ENCODE measurements around the gene LCMT2.

LCMT2 gene

GRCh38 chr15:43329960-43330779 is at the start of gene LCMT2:
LCMT2 (minus strand) TSS chr15:43330573; CDS start chr15:43330489, 84 bp downstream.
- peak; percentile 86 for DNase-seq (ENCODE audit: low read depth)

DNA sequence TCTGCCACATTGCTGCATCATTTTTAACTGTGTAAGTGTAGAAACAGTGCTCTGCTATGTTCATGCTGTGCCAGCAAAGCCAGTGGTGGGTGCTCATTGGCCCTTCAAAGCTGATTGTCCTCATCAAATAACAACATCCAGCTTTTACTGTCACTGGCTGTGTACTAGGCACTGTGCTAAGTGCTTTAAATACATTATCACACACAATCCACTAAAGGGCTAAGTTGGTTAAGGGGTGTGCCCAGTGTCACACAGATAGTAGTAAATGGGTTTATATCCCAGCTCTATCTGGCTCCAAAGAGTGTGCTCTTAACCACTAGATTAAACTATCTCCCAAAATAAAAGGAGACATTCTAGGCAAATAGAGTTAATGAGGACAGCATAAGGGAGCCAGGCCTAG is 48.2 kb upstream of the LCMT2 start:
- no peak for DNase-seq (ENCODE audit: low read depth)

- DNase-seq (ENCODE audit: low read depth), result no peak
These were observed 45.8 kb upstream of the LCMT2 start for GRCh38 chr15:43376017-43376705.

- DNase-seq (ENCODE audit: low read depth), result peak; percentile 77
These were observed 40.9 kb upstream of the LCMT2 start, which contains the start of the genes TUBGCP4 and ZSCAN29 for GRCh38 chr15:43370975-43371974. TUBGCP4 (plus strand) TSS chr15:43371101; CDS start chr15:43371355, 254 bp downstream. ZSCAN29 (minus strand) TSS chr15:43371043; CDS start chr15:43369913, 1,130 bp downstream.

DNA sequence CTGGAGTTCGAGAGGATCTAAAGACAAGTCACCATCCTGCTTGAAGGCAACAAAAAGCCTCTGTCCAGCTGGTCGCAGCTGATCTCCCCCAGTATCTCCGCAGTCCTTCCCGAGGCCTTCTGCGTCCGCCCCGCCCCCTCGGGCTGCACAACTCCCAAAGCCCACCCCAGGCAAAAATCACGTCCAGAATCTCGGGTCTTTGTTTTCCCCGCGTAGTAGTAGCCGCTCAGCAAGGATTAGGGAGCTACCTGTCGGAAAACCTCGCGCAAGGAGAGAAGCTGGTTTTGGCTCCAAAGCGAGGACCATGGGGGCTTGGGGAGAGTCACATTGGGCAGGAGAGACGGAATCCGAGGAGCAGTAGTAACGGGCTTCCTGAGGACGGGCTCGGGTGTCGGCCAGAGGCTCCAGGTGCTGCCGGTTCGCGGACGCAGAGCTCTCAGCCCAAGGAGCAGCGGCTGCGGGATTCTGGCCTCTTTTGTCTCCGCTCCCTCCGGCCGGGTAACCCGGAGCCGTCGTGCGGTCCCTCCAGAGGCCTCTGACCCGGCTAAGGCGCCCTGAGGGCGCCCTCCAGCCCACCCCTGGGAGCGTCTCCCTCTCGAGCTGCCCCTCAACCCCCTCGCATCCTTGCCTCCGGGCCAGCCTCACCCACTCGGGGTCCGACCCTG is 40.1 kb upstream of the LCMT2 start:
- DNase-seq (ENCODE audit: low read depth), result no peak

DNA sequence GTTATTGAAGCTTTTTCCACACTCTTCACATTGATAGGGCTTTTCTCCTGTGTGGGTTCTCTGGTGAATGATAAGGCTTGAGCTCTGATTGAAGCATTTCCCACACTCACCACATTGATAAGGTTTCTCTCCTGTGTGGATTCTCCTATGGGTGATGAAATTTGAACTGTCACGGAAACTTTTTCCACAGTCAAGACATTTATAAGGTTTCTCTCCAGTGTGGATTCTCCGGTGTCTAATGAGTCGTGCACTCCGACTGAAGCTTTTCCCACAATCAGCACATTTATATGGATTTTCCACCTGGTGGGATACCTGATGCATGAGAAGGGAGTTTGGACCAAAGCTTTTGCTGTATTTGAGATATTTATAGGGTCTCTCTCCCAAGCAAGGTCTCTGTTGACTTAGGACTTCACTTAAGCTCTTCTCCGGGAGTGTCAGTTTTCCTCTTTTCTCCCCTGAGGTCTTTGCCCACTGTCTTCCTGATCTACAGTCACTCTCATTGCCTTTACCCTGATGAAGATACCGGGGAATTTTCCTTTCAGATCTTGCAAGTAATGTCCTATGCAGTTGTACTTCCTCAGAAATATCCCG is 31.0 kb upstream of the LCMT2 start:
- DNase-seq (ENCODE audit: low read depth), result no peak

- no peak for DNase-seq (ENCODE audit: low read depth)
These were observed 30.4 kb upstream of the LCMT2 start for GRCh38 chr15:43360821-43361220.

GRCh38 chr15:43352693-43353382 is 22.5 kb upstream of the LCMT2 start:
- DNase-seq (ENCODE audit: low read depth), result no peak

DNA sequence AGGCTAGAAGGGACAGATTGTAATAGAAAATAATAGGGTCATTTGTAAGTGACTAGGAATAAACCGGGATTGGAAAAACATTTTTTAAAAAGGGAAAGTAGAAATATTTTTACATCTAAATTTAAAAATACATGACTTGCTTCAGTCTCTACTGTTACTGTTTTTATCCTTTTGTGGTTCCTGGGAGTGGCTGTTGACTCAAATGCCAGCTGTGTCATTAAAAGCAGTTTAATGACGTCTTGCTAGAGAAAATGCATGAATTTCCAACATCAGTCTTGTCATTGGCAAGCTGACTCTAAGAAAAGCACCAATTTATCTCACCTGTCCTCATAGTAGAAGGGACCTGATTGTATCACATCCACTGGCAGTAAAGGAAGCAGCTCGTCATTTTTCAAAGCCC is 16.7 kb upstream of the LCMT2 start:
- DNase-seq (ENCODE audit: low read depth), result no peak

- DNase-seq (ENCODE audit: low read depth), result no peak
These were observed 15.9 kb upstream of the LCMT2 start for GRCh38 chr15:43346305-43346704.

- no peak for DNase-seq (ENCODE audit: low read depth)
These were observed 361 bp upstream of the LCMT2 start for GRCh38 chr15:43330780-43331087.

DNA sequence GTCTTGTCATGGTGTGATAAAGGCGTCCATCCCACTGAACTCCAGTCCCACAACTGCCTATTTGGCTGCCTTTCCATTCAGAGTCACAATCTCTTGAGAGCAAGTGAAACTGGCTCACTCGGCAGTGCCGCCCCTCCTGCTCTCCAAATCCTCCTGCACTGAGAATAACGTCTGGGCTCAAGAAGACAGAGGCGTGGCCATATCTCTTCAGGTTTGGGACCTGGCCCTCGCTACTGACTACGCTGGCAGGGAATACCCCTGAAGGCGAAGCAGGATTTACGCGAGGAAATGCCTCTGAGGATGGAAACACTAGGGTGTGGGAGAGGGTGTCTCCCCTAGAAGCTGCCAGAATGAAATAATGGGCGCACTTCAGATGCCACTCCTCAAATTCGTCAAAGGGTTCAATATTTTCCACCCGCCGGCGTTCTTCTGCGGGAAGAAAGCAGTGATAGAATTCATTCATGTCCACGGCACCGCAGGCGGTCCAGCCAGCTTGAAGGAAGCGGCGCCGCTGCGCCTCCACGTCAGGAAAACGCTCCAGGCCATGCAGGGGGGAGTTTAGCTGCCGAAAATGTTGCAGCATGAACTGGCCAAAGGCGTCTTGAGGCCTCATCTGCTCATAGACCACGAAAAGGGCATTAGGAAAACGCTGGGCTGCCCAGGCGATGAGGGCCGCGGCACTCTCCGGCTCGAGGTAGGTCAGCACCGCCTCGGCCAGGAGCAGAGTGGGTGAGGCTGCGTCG is 985 bp downstream of the LCMT2 start:
- DNase-seq (ENCODE audit: low read depth), result no peak

- DNase-seq (ENCODE audit: low read depth), result no peak
These were observed 5.2 kb downstream of the LCMT2 start for GRCh38 chr15:43325039-43325684.

DNA sequence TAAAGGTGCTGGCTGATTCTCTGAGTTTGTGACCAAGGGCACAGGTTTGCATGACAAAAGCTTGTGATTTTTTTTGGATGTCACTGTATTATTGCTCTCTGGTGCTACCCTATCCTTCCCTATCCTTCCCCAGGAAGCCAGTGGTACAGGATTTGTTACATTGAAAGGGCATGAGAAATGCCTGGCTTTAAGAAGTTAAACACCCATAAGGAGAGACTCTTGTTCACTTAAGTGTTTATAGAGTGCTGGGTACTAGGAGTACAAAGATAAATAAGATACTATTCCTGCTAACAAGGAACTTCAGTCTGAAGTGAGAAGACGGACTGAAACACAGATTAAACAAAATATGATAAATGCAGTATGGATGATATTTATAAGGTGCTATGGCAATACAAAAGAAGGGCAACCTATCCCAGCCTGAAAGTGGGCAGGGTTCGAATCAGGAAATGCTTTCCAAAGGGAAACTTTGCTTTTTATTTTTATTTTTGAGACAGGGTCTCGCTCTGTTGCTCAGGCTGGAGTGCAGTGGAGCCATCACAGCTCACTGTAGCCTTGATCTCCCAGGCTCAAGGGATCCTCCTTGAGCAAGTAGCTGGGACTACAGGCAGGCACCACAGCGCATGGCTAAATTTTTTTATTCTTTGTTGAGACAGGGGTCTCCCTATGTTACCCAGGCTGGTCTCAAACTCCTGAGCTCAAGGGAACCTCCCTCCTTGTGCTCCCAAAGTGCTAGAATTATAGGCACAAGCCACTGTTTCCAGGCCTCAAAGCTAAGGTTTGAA is 11.2 kb downstream of the LCMT2 start:
- DNase-seq (ENCODE audit: low read depth), result no peak

- DNase-seq (ENCODE audit: low read depth), result no peak
These were observed 12.7 kb downstream of the LCMT2 start for GRCh38 chr15:43317566-43318184.

DNA sequence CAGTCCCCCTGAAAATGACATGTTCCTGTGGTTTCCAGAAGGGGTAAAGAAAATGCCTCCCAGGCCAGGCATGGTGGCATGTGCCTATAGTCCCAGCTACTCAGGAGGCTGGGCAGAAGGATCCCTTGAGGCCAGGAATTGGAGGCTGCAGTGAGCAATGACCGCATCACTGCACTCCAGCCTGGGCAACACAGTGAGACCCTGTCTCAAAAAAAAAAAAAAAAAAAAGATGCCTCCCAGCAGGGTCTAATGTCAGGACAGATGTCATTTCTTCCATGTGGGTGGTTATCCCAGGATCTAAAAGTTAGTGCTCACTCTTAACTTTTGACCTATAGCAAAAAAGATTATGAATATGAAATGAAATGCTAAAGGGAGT is 13.4 kb downstream of the LCMT2 start:
- no peak for DNase-seq (ENCODE audit: low read depth)

GRCh38 chr15:43316016-43316970 is 14.1 kb downstream of the LCMT2 start:
- DNase-seq (ENCODE audit: low read depth), result no peak

All from CMK (cell line).